Epithelial cell of esophagus (primary cell): ENCODE data around the gene SUPT6H.

Experiments
- DNase-seq: peaks from one replicate; pipeline ENCODE4 v3.0.0; 2010; ENCODE audit warnings: low read depth
- H3K4me3 ChIP-seq: 2 replicates; pipeline ENCODE4 v1.5.1; 2011; ENCODE audit warnings: mild to moderate bottlenecking, low read length, control low read depth
- TF ChIP-seq, protein P1 (sequence below): IDR thresholded peaks from 2 replicates; pipeline ENCODE4 v1.5.1; 2011; ENCODE audit warnings: low read depth, mild to moderate bottlenecking, low read length, control low read depth, inconsistent platforms; ENCODE audit not compliant: insufficient read depth; ENCODE audit errors: missing control alignments

SUPT6H gene

DNA sequence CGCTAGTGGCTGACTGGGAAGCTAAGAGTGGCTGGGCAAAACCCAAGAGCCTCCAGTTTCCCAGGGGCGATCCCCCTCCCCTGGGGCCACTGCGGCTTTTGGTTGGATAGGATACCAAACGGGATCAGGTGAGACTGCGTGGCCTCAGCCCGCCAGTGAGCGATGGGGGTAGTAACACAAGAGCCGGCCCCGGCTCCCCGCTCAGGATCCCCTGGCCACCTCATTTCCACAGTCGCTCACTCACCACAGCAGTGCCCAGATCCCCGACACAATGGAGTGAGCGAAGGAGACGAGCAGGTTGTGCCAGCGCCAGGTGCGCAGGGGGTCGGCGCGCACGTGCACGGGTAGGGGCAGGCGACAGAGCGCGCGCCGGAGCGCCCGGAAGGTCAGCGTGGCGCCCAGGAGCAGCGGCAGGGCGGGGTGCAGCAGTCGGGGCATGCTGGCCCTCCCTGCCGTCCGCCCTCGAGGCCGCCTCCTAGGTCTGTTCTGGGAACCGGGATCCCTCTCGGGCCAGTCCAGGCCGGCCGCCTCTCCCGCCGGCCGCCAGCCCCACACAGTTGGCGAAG lies 63.7 kb downstream of the SUPT6H start:
- TF ChIP-seq, protein P1, sequence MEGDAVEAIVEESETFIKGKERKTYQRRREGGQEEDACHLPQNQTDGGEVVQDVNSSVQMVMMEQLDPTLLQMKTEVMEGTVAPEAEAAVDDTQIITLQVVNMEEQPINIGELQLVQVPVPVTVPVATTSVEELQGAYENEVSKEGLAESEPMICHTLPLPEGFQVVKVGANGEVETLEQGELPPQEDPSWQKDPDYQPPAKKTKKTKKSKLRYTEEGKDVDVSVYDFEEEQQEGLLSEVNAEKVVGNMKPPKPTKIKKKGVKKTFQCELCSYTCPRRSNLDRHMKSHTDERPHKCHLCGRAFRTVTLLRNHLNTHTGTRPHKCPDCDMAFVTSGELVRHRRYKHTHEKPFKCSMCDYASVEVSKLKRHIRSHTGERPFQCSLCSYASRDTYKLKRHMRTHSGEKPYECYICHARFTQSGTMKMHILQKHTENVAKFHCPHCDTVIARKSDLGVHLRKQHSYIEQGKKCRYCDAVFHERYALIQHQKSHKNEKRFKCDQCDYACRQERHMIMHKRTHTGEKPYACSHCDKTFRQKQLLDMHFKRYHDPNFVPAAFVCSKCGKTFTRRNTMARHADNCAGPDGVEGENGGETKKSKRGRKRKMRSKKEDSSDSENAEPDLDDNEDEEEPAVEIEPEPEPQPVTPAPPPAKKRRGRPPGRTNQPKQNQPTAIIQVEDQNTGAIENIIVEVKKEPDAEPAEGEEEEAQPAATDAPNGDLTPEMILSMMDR, result no peak
- DNase-seq, result peak; percentile 80
- peak overlapping the region; percentile 70 for H3K4me3 ChIP-seq

DNA sequence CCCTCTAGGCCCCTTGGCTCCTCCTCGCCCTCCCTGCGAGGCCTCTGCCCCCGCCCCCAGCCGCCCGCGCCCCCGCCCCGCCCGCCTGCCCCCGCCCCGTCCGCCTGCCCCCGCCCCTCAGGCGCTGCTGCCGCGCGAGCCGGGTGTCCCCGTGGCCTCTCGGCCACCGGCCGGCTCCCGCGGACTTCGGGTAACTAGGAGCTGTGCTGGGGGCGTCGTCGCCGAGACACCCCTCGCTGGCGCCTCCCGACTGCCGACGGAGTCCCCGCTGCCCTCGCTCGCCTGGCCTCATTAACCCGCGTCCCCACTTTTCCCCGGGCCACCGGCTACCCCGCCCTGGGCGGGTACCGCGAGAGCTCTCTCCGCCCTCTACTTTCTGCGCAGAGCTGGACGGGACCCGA lies 64.2 kb downstream of the SUPT6H start, which contains the start of gene TLCD1:
TSS of gene TLCD1 (minus strand) at position 8 of the 401 bp plus-strand sequence. CDS start 136 bp downstream, outside the sequence.
- DNase-seq, result peak; percentile 66
- TF ChIP-seq, protein P1, result no peak
- peak within 1 kb of the TSS; percentile 70 for H3K4me3 ChIP-seq

DNA sequence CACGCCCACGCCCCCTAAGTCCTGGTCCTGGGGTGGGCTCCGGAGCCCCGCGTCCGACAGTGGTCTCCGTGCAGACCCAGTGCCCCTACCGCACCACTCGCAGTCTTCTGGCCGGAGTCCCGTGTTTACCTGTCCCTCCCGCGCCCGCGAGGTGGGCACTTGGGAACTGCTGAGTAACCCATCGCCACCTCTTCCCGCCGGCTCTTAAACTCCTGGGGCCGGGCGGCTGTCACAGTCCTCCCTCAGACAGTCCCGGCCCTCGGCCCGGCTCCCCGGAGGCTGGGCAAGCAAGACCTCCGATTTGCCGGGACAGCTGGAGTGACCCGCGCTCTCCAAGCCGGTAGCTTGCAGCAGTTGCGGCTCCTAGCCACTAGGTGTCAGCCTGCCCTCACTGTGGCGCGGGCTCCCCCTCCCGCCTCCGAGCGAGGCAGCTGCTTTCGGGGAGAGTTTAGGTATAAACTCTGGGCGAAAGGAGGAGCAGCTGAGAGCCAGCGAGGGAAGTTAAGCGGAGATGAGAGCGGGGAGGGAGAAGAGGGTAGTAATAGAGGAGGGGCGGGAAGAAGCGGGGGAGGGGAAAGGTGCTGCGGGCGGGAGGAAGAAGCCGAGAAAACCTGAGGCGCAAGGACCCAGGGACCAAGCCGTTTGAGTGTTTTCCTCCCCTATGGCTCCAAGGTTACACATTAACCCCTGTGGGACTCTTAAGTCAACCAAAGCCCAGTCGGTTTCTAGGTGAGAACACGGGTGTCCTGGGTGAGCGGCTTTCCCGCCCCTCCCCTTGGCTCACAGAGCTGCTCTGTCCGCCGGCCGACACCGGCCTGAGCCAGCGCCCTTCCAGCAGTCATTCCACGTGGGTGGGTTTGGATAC lies 64.9 kb downstream of the SUPT6H start:
- DNase-seq, result peak; percentile 94
- TF ChIP-seq, protein P1, result peak; percentile 96
- peak overlapping the region; percentile 70 for H3K4me3 ChIP-seq

DNA sequence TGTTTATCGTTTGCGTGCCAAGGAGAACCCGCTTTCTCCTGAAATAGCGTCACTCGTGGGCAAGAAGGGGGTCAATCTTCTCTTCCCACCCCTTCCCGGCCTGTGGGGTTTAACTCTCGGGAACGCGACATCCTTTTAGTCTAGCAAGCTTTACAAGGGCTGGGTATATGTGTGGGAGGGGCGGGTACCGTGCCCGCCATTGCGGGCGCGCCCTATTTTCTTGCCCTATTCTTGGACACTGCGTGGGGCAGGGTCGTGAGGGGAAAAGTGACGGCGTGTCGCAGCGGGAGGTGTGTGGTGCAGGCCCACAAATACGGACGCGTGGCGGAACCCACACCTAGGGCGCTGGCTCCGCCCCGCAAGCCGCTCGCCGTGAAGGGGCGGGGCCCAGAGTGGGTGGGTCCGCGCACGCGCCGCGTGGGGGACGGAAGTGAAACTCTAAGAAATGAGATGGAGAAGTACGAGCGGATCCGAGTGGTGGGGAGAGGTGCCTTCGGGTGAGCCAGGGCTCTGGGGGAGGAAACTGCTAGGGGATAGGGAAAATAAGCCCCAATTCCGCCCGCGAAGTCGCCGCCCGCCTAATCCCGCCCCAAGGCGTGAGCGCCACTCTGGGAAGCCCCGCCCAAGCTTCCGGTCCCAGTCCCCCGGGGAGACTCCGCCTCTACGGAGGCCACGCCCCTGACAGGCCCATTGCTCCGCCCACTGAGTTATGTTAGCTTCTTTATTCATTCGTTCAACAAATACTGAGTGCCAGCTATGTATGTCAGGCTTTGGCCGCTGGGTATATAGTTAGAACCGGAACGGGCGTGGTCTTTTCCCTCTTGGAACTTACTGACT lies 66.6 kb downstream of the SUPT6H start, which contains the start of gene NEK8:
TSS of gene NEK8 (plus strand) at position 425 of the 837 bp plus-strand sequence. CDS start at position 451, 26 bp downstream.
- TF ChIP-seq, protein P1, result no peak
- DNase-seq, result peak; percentile 98
- peak within 1 kb of the TSS; percentile 86 for H3K4me3 ChIP-seq

DNA sequence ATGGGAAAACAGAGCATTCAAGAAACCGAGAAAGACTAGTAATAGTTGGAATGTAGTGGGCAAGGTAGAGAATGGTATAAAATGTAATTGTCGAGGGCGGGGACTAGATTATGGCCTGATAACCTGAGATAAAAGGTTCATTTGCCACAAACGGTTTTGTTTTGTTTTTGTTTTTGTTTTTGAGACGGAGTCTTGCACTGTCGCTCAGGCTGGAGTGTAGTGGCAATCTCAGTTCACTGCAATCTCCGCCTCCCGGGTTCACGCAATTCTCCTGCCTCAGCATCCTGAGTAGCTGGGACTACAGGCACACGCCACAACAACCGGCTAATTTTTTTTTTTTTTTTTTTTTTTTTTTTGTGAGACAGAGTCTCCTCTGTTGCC lies 67.9 kb downstream of the SUPT6H start:
- TF ChIP-seq, protein P1, result no peak
- no peak for DNase-seq
- H3K4me3 ChIP-seq, result no peak overlapping the region

DNA sequence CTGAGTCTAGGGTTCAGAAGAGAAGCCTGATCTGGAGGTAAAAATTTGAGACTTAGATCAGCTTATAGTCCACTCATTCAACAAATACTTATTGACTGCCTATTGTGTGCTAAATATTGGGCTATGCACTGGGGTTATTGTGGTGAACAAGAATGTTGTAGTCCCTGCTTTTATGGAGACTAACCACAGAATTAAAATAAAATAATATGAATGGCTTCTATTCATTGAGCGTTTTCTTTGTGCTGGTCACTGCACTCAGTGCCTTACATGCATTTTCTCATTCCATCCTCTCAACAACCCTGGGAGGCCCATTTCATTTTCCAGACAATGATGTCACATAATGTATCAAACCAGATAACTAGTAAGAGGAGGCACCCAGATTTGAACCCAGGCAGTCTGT lies 71.3 kb downstream of the SUPT6H start:
- no peak overlapping the region for H3K4me3 ChIP-seq
- TF ChIP-seq, protein P1, result no peak
- no peak for DNase-seq
